Heart right ventricle (tissue), 16 donors: Measurements from ENCODE around the gene SLC24A5. TPM values are rescaled to one million over a fixed set of nuclear protein-coding genes. Genes with fewer than 3 reads are reported as not detected.

Source experiments
- ATAC-seq, 8 donors: fragments of 200-7000 bp; cut with Tn5 transposase; one replicate each; pipeline ENCODE4 v1.9.1; 2020; ENCODE audit warnings: mild to moderate bottlenecking in 8 of 8, moderate library complexity in 8 of 8, moderate number of reproducible peaks in 1 of 8
- DNase-seq, 2 donors: peaks; one replicate each; pipeline ENCODE4 v3.0.0-alpha.2; 2020
- H3K27ac ChIP-seq, 10 donors: fragments of 200-600 bp; sonication (generic) in 2 of 10; one replicate each; pipeline versions ENCODE4 v1.5.0 to v1.8.0; 2020 to 2022; ENCODE audit warnings: mild to moderate bottlenecking in 3 of 10
- H3K27me3 ChIP-seq, 7 donors: fragments of 200-600 bp; one replicate each; pipeline ENCODE4 v1.8.0; 2021 to 2022; ENCODE audit warnings: mild to moderate bottlenecking in 2 of 7
- H3K36me3 ChIP-seq, 9 donors: fragments of 200-600 bp; sonication (generic) in 1 of 9; one replicate each; pipeline versions ENCODE4 v1.5.0 to v1.8.0; 2020 to 2022; ENCODE audit warnings: mild to moderate bottlenecking in 2 of 9
- H3K4me1 ChIP-seq, 9 donors: fragments of 200-600 bp; sonication (generic) in 1 of 9; one replicate each; pipeline versions ENCODE4 v1.5.0 to v1.8.0; 2020 to 2022; ENCODE audit warnings: mild to moderate bottlenecking in 4 of 9
- H3K4me3 ChIP-seq, 10 donors: fragments of 200-600 bp; sonication (generic) in 2 of 10; one replicate each; pipeline versions ENCODE4 v1.5.0 to v1.8.0; 2020 to 2022; ENCODE audit warnings: mild to moderate bottlenecking in 7 of 10, moderate library complexity in 2 of 10
- H3K9me3 ChIP-seq, 11 donors: fragments of 200-600 bp in 10 of 11; sonication (generic) in 2 of 11; one replicate each; pipeline versions ENCODE4 v1.5.0 to v1.8.0; 2013 to 2022; ENCODE audit warnings: mild to moderate bottlenecking in 2 of 11, control low read depth in 1 of 11, moderate library complexity in 1 of 11
- CTCF ChIP-seq, 9 donors: fragments of 200-600 bp; sonication (generic) in 2 of 9; IDR thresholded peaks; one replicate each; pipeline versions ENCODE4 v1.5.0 to v1.8.0; 2021 to 2022; ENCODE audit warnings: antibody characterized with exemption in 9 of 9, mild to moderate bottlenecking in 5 of 9, moderate library complexity in 1 of 9
- WGBS, 2 donors: extraction: QIAGEN DNeasy Blood & Tissue Kit; methylation state at CpG; one replicate each; pipeline ENCODE4 v1.1.7; 2013; ENCODE audit warnings: inconsistent platforms in 1 of 2; 5-methylcytosine and 5-hydroxymethylcytosine counted together
- intact Hi-C, 10 donors: fragments of 100-400 bp; cut with DNase I; formaldehyde crosslinking; loops; one replicate each; pipeline versions ENCODE4 v1.11.1 to v1.14.2; 2022
- polyA plus RNA-seq, 2 donors: library from polyadenylated mRNA; stranded (reverse); fragments of 200-250 nt; gene quantifications; one replicate each; pipeline ENCODE4 v1.2.3, GENCODE V29; 2013
- total RNA-seq, 10 donors: library from RNA; stranded (reverse); fragmentation: NEBNext Ultra II Directional in 3 of 10; extraction: Animal tissue kit (Norgen Biotek cat#: 25700) in 3 of 10; gene quantifications; one replicate each; pipeline versions ENCODE4 v1.2.1 to v1.2.4, GENCODE V29; 2021 to 2023
- donor health status: Arrhythmogenic right ventricular cardiomyopathy.
- donor health status: ischemic (EF 13 %, LVEDD 7.1; RV severe dilation, severe dysfunction).
- donor health status: healthy with polysubstance abuse.
- donor health status: DM: no; HTN: yes; CAD: no.
- donor health status: DM: no; HTN: no; CAD: no.
- donor health status: ischemic (EF 25% LVEDD 6.9; RV normal size, moderate dysfunction).
- donor health status: ischemic (EF 25% LVEDD 5.7; RV mildly dilated, moderate dysfunction).
- donor health status: healthy.
- donor health status: DM: yes; HTN: yes; CAD: no.
- donor health status: Ischemic cardiomyopathy.
- donor health status: ischemic (EF 35%, LVEDD 5.7; RV mildly dilated, moderate dysfunction).
- donor health status: nonischemic (EF 11% LVEDD 7.7; RV severe dilation, severe dysfunction).
- donor health status: DM: yes; HTN: yes; CAD: no.
- donor health status: PGD.
- donor health status: ischemic (EF 29% LVEDD 5.4; RV normal size, mild dysfunction).
- donor health status: nonischemic (EF 23%, LVEDD 6.1; RV moderate dilation, normal function).

SLC24A5 gene
- total and polyA plus RNA-seq, 12 donors, result not detected

GRCh38 chr15:48185529-48185928 lies 64.7 kb downstream of the SLC24A5 start:
- H3K27me3 ChIP-seq, result peaks cover 0 to 9% (median 1%) of the 10 kb centered on the region in 7 donors
- H3K4me1 ChIP-seq, result no peaks in the 10 kb centered on the region
- no peak for ATAC-seq
- H3K4me3 ChIP-seq, result no peak overlapping the region
- no peaks in the 10 kb centered on the region for H3K36me3 ChIP-seq
- no peak overlapping the region for H3K27ac ChIP-seq
- TF ChIP-seq CTCF (IDR thresholded peaks at IDR 0.05), result no peak
- WGBS, 2 donors, result 78 to 83% methylated on average over 3 of the region's 3 CpGs
- no peak for DNase-seq
- no peaks in the 10 kb centered on the region for H3K9me3 ChIP-seq
- intact Hi-C loops, result no loop called here

- intact Hi-C loops, result no loop called here
- ATAC-seq (no peak), DNase-seq (no peak)
- Histone ChIP-seq H3K27ac (no peak overlapping the region), H3K4me3 (no peak overlapping the region), H3K27me3 (peaks cover 0 to 4% (median under 1%) of the 10 kb centered on the region in 7 donors), H3K9me3 (no peaks in the 10 kb centered on the region), H3K4me1 (peaks cover 0 to 3% (median 0%) of the 10 kb centered on the region in 9 donors), H3K36me3 (no peaks in the 10 kb centered on the region)
- WGBS, 2 donors, result 89 to 95% methylated on average over 3 of the region's 3 CpGs
- TF ChIP-seq CTCF (IDR thresholded peaks at IDR 0.05), result no peak
Measured at GRCh38 chr15:48186271-48186670, 65.5 kb downstream of the SLC24A5 start.

GRCh38 chr15:48190932-48191573 lies 70.3 kb downstream of the SLC24A5 start:
- 6 to 7% methylated on average over 15 of the region's 15 CpGs for WGBS, 2 donors
- peaks cover 0 to 6% (median 0%) of the 10 kb centered on the region in 9 donors for H3K4me1 ChIP-seq
- H3K9me3 ChIP-seq, result no peaks in the 10 kb centered on the region
- peak overlapping the region in 2 of 10 donors; percentile 11 to 16 for H3K4me3 ChIP-seq
- intact Hi-C loops, result loop anchor here in 1 of 10 donors (10.0 kb wide), 1 partner anchor 56 kb away; no protein-coding TSS in a partner anchor
- peaks cover 0 to 41% (median 18%) of the 10 kb centered on the region in 7 donors for H3K27me3 ChIP-seq
- DNase-seq (peak; percentile 57 to 68), ATAC-seq (peak in 6 of 8 donors; percentile 48 to 68 (median 57))
- no peaks in the 10 kb centered on the region for H3K36me3 ChIP-seq
- no peak overlapping the region for H3K27ac ChIP-seq
- TF ChIP-seq CTCF (IDR thresholded peaks at IDR 0.05), result no peak

GRCh38 chr15:48191574-48192225 lies 70.9 kb downstream of the SLC24A5 start, which contains the start of gene CTXN2:
Gene CTXN2 (plus strand): TSS chr15:48191665. CDS start chr15:48201301, 9,636 bp downstream.
- Histone ChIP-seq H3K27me3 (peaks cover 0 to 41% (median 18%) of the 10 kb centered on the region in 7 donors), H3K4me3 (peak within 1 kb of the TSS in 2 of 10 donors; percentile 11 to 16), H3K4me1 (peaks cover 0 to 6% (median 0%) of the 10 kb centered on the region in 9 donors), H3K27ac (no peak within 1 kb of the TSS), H3K36me3 (no peaks in the 10 kb centered on the region), H3K9me3 (no peaks in the 10 kb centered on the region)
- WGBS, 2 donors, result 7% methylated on average over 31 of the region's 31 CpGs
- DNase-seq (no peak), ATAC-seq (no peak)
- no peak for TF ChIP-seq CTCF (IDR thresholded peaks at IDR 0.05)
- intact Hi-C loops, result loop anchor here in 1 of 10 donors (10.0 kb wide), 1 partner anchor 57 kb away; no protein-coding TSS in a partner anchor

Other genes starting within 250 kb of the SLC24A5 start
- gene MYEF2, start 57.3 kb downstream of the SLC24A5 start, total RNA-seq, result 10 to 100 TPM in 7 of 10 donors, 1 to 10 TPM in 3; 7.3 to 18.6 (median 13.3) TPM
- 10 to 100 TPM in 1 of 2 donors, 1 to 10 TPM in 1; 3.8 to 11.6 TPM for gene MYEF2, start 57.3 kb downstream of the SLC24A5 start, polyA plus RNA-seq
- gene CTXN2, start 70.7 kb downstream of the SLC24A5 start, total RNA-seq, result not detected
- not detected for gene CTXN2, start 70.7 kb downstream of the SLC24A5 start, polyA plus RNA-seq
- gene SLC12A1, start 85.3 kb downstream of the SLC24A5 start, total RNA-seq, result not detected
- gene SLC12A1, start 85.3 kb downstream of the SLC24A5 start, polyA plus RNA-seq, result not detected
- 10 to 100 TPM; 51.9 to 88.4 (median 62.7) TPM for gene DUT, start 210.4 kb downstream of the SLC24A5 start, total RNA-seq
- 10 to 100 TPM; 48.5 to 67.3 TPM for gene DUT, start 210.4 kb downstream of the SLC24A5 start, polyA plus RNA-seq